ENCODE data around the gene DUOX2. TPM values are rescaled to one million over a fixed set of nuclear protein-coding genes. Genes with fewer than 3 reads are reported as not detected.
A peak's percentile ranks its signal among the peaks of the same experiment; 100 is the strongest.
"Not testable (repeated sequence)": the region's sequence is repeated elsewhere in the genome, so short reads cannot be mapped to it uniquely, and the experiment has no call there.

DUOX2 gene
- total RNA-seq, 1 experiment from 2014 or later = not detected

DNA sequence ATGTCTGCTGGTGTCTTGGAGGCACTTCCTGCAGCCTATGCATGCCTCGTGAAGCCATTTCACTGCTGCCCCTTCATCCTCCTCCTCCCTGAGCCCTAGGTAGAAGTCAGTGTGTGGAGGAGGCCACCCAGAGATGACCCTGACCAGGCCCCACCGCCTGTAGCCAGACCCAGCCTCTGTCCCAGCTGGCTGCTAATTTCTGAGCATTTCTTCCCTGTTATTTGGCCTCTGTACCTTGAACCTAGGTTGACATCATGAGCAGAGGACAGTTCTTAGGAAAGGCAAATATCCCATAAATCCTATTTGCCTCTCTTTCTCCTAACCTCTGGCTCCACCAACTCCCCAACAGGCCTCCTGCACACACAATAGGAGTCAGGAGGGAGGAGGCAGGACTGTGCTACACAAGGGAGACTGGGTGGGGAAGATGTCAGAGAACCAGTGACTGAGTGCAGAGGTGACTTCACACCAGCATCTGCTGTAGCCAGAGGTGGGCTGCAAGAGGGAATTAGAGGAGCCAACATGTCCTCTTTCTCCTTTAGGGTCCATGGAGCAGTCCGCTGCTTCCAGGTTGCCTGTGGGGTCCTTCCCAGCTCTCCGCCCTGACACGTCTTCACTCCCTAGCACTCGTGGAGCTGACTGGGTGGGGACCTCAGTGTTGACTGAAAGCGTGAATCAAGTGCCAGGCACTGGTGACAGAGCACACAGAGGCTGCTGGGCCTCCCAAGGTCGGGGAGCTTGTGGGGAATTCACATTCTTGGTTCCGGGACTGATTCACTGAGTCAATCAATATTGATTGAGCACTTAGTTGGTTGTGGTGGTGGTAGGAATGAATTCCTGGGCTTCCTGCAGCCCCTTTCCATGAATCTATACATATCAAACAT lies 38.3 kb downstream of the DUOX2 start:
- DNase-seq (ENCODE audit: low read depth) = not testable (repeated sequence)

- DNase-seq (ENCODE audit: low read depth) = not testable (repeated sequence)
Observed at GRCh38 chr15:45073602-45074001, 40.4 kb downstream of the DUOX2 start.

DNA sequence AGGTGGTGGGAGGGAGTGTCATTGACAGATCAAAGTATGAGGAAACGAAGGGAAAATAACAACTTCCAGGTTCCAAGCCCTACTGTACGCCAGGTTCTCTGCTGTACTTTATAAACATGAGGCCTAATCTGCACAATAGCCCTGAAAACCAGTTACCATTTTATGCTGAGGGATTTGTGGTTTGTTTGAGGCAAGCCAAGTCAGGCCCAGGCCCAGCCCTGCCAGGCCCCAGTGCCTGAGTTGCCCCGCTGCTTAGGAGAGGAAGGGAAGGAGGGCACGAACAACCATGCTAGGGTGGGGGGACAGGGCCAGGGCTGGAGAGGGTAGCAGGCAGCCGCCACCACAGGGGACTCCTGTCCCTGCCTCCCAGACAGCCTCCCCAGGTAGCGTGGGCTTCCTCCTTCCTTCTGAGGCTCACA lies 44.0 kb downstream of the DUOX2 start:
- not testable (repeated sequence) for DNase-seq (ENCODE audit: low read depth)

DNA sequence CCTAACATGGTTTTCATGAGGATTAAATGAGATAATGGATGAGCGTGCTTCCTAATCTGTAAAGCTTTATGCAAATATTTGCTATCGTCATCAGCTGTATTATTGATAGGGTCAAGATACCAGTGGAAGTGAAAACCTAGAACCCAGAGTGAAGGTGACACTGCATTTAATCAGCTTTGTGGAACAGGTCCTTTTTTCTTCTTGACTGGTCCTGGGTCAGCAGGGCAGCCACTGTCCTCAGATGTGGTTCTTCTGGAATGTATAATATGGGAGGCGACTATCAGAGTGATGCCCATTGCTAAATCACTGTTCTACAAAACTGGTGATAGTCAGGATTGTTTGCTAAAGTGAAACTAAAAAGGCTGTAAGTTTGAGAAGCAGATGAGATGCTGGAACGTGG lies 49.6 kb downstream of the DUOX2 start:
- peak; percentile 26 for DNase-seq (ENCODE audit: low read depth)

GRCh38 chr15:45062301-45062700 lies 51.7 kb downstream of the DUOX2 start:
- DNase-seq (ENCODE audit: low read depth) = not testable (repeated sequence)

DNA sequence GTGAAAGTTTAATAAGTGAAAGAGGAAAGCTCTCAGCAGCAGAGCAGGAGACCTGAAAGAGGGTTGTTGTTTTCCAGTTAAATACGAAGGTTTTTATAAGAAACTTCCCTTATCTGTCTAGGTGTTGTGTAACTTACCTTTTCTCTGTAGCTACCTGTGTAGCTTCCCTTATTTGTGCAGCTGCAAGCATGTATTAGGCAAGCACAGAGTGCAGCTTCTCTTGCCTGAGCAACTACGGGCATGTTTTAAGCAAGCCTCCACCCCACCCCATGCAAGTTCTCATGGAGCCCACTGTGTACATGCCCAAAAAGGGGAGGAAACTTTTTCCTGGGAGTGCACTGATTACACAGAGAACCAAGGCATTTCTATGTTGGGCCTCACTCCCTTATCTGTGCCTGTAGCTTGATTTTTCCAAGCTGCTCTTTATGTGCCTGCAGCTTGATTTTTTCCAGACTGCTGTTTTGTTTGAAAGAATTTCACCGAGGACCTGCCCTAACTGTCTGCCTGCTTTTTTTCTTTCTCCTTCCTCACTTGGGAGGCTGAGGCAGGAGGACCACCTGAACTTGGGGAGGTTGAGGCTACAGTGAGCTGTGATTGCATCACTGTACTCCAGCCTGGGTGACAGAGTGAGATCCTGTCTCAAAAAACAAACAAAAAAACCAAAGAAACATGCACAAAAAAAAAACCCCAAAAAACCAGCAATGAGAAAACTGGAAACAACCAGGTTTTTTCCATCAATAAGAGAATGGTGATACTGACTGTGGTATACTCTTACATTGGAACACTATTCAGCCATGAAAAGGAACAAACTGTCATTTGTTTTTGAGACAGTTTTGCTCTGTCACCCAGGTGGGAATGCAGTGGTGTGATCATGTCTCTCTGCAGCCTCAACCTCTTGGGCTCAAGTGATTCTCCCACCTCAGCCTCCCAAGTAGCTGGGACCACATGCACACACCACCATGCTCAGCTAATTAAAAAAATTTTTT lies 55.0 kb downstream of the DUOX2 start:
- not testable (repeated sequence) for DNase-seq (ENCODE audit: low read depth)

GRCh38 chr15:45052676-45053075 lies 61.3 kb downstream of the DUOX2 start:
- DNase-seq (ENCODE audit: low read depth) = not testable (repeated sequence)

- no peak for DNase-seq (ENCODE audit: low read depth)
Observed at GRCh38 chr15:45050587-45050986, 63.4 kb downstream of the DUOX2 start.

GRCh38 chr15:45048794-45049631 lies 65.0 kb downstream of the DUOX2 start:
- no peak for DNase-seq (ENCODE audit: low read depth)

DNA sequence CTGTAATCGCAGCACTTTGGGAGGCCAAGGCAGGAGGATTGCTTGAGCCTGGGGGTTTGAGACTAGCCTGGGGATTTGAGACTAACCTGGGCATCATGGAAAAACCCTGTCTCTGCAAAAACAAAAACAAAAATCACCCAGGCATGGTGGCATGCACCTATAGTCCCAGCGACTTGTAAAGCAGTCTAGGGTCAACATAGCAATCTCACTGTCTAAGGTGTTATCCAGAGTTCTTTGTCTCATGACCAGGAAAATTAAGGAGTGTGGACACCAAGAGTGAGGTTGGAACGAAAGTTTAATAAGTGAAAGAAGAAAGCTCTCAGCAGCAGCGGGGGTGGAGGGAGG lies 65.6 kb downstream of the DUOX2 start:
- DNase-seq (ENCODE audit: low read depth) = not testable (repeated sequence)

GRCh38 chr15:45044270-45044669 lies 69.7 kb downstream of the DUOX2 start:
- DNase-seq (ENCODE audit: low read depth) = not testable (repeated sequence)

DNA sequence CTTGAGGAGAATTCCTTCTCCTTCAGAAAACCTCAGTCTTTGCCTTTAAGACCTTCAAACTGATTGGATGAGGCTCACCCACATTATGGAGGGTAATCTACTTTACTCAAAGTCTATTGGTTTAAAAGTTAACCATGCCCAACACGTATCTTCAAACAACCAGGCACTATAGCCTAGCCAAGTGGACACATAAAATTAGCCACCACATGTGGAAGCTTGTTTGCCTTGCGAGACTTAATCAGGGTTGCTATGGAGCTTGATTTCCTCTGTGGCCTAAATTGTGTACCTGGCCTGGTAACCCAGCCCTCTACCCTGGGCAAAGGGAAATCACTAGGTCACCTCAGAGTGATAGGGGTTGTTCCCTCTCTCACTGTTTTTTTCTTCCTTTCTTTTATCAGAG lies 71.1 kb downstream of the DUOX2 start:
- not testable (repeated sequence) for DNase-seq (ENCODE audit: low read depth)

Other genes starting within 250 kb of the DUOX2 start
- gene TERB2, start 157.5 kb downstream of the DUOX2 start, total RNA-seq (2014; rRNA removed) = not detected in 2 replicates
- 44.3 and 67.6 TPM in 2 replicates for gene SORD, start 91.0 kb downstream of the DUOX2 start, total RNA-seq (2014; rRNA removed)
- not detected in 2 replicates for gene DUOXA2, start 154 bp upstream of the DUOX2 start, total RNA-seq (2014; rRNA removed)
- gene DUOXA1, start 15.7 kb upstream of the DUOX2 start, total RNA-seq (2014; rRNA removed) = not detected in 2 replicates
- under 0.01 and 0.06 TPM in 2 replicates for gene DUOX1, start 15.8 kb upstream of the DUOX2 start, total RNA-seq (2014; rRNA removed)
- gene SHF, start 73.8 kb upstream of the DUOX2 start, total RNA-seq (2014; rRNA removed) = 8.8 and 14.2 TPM in 2 replicates
- gene SLC28A2, start 138.1 kb upstream of the DUOX2 start, total RNA-seq (2014; rRNA removed) = not detected in 2 replicates

Measured in LHCN-M2 (cell line).